CD4-positive, alpha-beta T cell treated with Interleukin-6 for 4 hours (primary cell): ENCODE results near the gene RSRC1.
"Not testable (repeated sequence)": the region's sequence is repeated elsewhere in the genome, so short reads cannot be mapped to it uniquely, and the experiment has no call there.

Source experiments
- DNase-seq: peaks from one replicate; pipeline ENCODE4 v3.0.0-alpha.2; 2020; ENCODE audit warnings: mixed read lengths

RSRC1 gene

DNA sequence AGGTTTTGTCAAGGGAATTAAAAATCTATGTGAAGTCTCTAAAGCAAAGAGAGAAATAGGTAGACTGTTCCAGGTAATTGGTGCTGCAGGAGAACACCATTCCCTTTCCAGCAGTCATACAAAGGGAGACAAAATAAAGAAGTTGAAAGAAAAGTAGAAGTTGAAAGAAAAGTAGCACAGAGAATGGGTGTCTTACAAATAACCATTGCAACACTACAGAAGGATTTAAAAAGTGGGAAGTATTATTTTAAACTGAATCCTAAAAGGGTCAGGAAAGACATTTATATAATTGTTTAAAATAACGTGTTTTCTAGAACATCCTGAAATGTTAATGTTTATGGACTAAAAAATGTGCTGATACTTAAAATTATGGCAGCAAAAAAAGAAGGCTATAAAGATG lies 223.8 kb downstream of the RSRC1 start:
- no peak for DNase-seq

DNA sequence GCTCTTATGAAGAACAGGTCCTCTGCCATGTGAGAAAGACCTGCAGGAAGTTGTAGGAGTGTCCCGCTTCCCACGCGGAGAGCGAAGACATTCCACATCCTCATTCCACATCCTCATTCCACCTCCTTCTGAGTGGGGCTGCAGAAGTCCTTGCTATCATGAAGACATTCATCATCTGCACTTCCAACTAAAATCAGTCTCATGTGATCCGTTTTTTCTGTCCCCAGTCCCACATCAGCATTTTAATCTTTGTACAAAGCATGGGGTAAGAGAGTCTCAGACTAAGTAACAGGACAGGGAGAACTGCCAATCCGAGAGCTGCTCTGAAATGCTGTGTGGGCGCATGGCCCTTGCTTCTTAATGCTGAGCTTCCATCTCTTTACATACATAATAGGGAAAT lies 227.2 kb downstream of the RSRC1 start:
- no peak for DNase-seq

DNA sequence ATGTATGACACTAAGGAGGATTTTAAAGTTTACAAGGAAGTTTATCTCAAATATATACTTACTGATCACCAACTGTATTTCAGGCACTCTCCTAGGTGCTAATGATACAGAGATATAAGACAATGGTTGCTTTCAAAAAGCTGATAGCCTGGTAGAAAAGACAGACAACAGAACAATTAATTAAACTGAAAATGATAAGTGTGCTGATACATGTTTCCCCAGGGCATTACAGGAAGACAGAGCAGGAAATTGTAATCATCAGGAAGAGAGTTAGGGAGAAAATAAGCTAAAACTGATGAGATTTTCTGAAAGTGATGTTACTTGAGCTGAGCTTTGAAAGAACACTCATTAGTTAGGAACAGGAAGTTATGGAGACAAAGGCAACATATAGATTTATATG lies 229.7 kb downstream of the RSRC1 start:
- no peak for DNase-seq

DNA sequence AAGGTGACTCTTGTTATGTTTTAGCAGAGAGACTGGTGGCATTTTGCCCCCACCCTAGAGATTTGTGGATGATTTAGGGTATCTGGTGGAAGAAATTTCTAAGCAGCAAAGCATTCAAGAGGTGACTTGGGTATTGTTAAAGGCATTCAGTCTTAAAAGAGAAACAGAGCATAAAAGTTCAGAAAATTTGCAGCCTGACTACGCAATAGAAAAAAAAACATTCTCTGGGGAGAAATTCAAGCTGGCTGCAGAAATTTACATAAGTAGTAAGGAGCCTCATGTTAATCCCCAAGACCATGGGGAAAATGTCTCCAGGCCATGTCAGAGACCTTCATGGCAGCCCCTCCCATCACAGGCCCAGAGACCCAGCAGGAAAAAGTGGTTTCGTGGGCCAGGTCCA lies 231.1 kb downstream of the RSRC1 start:
- not testable (repeated sequence) for DNase-seq

DNA sequence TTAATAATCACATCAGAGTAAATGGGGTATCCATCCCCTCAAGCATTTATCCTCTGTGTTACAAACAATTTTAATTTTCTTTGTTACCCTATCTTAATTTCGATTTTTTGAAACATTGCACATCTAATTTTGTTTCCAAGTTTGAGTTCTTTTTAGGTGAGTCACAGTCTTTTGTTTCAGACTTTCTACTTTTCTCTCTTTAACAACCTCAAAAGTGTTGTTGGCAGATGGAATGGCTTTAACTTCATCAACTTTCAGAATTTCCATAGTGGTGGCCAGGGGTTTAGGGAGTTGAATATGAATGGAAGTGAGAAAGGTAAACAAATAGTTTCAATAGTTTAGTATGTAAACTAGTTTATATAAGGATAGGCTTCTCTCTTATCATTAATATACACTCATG lies 238.1 kb downstream of the RSRC1 start:
- no peak for DNase-seq

DNA sequence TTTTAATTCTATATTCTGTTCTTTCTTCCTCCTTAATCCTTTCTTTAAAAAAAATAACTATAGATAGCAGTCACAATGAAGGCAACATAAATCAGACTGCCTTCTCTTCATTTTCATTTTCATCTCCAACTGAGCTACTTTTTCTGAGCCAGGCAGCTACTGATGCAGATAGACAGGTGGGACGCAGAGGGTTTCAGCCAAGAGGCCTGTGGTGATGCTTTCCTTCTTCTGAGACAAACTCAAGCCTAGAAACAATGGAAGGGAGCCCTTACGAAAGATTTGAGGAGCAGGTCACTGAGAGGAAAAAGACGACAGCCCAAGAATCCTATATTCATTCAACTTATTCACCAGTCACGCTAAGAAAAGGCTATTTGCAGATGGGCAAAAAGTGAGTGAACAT lies 241.1 kb downstream of the RSRC1 start:
- DNase-seq: no peak

DNA sequence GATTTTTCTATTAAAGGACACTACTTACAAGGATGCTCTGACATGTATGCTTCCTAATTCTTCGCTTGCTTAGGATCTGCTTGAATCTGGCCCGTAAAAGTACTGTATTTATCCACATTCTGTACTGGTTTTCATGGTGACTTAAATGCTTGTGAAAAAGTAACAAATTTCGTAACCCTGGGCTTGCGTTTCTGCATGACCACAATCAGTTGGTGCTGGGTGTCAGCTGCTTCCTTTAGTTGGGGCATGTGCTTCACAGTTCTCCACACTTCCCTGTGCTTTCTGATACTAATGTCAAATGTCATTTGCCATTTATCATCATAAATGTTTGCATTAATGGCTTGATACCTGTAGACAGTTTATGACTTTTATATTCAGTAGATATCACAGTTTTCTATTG lies 242.7 kb downstream of the RSRC1 start:
- no peak for DNase-seq

DNA sequence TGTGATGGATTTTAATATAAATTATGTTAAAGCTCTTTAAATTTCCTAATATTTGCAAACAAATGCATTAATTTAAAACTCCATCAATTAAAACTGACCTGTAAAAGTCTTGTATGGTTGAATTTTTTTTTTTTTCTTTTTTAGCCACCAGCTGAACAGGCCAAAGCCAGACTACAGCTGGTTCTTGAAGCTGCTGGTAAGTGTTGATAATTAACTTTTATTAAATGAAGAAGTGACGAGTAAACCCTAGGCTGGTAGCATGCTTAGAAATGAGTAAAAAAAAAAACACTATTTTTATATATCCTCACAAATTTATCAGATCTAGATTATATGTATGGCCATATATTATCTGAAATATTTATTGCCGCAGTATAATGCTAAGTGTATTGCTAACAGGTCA lies 244.8 kb downstream of the RSRC1 start:
- DNase-seq: no peak

DNA sequence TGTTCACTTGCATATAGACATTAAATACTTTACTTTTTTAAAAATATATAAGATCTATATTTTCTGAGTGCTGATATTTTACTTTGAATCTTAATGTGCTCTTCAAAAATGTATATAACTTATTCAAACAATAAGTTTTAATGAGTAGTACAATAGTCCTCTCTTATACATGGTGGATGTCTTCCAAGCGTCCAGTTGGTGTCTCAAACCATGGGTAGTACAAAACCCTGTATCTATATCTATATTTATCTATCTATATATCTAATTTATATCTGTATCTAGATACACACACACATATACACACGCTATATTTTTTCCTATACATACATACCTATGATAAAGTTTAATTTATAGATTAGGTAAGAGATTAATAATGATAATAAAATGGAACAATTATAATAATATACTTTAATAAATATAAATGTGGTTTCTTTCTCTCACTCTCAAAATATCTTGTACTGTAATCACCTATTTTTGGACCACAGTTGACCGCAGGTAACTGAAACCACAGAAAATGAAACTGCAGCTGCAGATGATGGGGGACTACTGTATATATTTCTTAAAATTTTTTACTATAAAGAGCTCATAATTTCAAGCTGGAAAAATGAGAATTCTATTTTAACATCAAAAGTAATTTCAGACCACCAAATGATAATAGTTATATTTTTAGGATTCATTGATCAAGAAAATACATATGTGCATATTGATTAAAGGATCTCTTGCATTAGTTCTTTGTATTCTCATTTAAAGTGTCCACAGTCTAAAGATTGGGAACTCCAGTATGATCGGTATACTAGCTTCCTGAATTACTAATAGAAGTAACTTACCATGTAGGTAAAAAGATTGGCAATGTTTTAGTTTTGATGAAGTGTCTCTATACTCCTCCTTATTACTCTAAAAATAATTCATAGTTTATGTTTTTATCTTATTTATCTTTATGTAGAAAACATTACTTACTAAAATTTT lies 246.0 kb downstream of the RSRC1 start:
- no peak for DNase-seq

DNA sequence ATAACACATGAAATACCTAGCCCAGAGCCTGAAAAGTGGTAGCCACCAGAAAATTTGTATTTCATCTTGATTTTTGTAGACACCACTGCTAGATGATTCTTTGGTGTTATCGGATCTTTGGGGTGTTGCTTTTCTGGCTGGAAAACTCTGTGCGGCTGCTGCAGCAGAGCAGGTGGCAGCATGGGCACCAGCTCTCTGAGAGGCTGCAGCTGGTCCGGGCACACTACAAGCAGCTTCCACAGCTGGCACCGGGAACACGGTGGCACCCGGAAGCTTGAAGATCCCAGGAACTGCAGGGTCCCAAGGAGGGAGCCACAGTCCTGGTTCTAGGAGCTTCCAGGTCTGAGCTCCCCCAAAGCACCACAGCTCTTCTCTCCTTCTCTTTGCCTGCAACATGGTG lies 249.4 kb downstream of the RSRC1 start:
- no peak for DNase-seq

DNA sequence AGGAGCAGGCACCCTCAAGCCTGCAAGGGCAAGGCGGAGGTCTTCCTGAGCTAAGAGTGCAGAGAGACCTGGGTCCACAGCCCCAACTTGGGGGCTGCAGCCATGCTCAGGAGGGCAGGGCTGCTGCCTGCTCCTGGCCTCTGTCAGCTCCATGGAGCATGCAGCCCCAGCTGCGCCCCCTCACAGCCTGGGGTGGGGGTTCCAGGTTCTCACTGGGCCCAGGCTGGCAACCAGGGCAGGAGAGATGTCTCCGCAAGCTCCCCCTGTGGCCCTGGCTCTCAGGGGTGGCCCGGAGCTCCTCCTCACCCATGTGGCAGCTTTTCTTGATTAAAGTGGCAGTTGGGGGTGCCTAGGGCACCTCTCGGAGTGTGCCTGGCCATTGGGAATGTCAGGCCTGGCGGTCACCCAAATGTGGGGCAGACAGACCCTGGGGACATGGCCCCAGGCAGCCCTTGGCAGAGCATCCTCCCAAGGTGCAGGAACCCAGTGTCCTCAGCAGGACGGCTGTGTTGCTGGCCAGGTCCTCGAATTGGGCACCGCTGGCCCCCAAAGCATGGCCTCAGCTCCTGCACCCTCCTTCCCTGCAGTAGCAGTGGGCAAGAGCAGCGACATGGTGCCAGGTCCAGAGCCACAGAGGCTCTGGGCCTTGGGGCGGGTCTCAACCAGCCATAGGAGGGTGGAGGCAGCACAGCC lies 251.0 kb downstream of the RSRC1 start:
- no peak for DNase-seq

DNA sequence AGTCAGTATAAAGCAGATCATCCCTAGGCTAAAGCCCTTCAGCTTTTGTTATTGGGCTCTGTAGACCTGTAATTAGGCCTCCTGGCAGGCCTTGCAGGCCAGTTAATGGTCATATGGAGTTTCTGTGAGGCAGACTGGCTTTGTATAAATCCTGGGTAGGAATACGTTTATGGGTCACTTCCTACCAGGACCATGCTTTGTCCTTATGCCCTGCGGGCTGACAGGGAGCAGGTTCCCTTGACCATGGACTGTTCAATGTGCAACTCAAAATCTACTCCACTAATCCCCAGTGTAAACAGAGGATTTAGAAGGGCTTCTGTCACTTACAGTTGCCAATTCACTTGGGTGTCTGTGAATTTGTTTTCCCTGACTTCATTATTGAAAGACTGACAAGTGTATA lies 258.4 kb downstream of the RSRC1 start:
- no peak for DNase-seq

DNA sequence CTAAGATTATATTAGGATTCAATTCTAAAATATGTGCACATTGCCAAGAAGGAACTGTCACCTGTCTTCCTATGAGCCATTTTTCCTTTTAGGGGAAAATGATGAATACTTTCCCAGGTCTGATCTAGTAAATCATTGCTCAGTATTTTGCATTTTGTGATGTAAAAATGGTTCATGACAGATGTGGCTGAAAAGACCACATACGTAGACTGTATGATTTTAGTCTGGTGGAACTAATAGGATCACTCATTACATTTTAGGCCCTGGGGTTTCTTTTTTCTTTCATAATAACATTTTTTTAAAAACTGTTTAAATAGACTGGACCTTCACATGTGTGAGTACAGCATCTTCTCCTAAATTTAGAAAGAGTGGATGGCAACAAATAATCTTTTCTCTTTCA lies 259.4 kb downstream of the RSRC1 start:
- DNase-seq: no peak

DNA sequence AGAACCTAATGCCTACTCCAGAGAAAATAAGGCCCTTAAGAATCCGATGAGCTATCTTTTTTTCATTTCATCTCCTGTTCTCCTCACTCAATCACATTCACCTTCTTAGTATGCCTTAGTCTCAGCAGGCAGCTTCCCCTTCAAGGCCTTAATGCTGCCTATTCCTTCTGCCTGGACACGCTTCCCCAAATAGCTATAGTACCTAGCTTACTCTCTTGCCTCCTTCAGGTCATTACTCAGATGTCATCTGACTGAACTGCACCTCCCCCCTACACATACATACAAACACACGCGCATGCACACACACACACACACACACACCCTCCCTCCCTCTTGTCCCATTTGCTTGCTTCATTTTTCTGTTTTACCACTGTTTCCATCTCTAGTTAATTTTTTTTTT lies 269.6 kb downstream of the RSRC1 start:
- DNase-seq: no peak

DNA sequence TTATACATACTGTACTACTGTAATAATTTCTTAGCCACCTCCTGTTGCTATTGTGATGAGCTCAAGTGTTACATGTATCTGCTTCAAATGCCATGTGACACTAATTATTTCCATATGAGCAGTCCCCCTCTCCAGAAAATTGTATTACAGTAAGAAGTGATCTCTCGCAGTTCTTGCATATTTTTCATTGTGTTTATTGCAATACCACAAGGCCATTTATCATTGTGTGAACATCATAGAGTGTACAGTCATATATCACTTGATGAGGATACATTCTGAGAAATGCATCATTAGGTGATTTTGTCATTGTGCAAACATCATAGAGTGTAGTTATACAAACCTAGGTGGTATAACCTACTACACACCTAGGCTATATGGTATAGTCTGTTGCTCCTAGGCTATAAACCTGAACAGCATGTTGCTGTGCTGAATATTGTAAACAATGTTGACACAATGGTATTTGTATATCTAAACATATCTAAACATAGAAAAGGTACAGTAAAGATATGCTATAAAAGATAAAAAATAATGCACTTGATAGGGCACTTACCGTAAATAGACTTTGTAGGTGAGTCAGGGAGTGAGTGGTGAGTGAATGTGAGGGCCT lies 271.5 kb downstream of the RSRC1 start:
- no peak for DNase-seq

DNA sequence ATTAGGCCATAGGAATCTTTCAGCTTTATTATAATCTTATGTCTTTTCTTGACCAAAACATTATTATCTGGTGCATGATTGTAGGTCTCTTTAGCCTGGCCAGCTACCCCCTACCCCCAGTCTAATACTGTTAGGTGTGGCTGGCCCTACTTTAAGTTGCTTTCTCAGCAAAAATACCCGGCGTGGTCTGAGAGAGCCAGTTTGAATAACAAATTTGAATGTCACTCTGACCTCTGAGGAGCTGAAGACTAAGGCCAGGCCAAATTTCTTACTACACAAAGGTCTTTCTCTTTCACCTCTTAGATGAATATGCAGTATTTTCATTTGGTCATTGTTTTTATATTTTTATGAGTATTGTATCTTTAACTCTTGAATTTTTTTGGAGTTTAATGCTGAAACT lies 272.6 kb downstream of the RSRC1 start:
- DNase-seq: no peak

DNA sequence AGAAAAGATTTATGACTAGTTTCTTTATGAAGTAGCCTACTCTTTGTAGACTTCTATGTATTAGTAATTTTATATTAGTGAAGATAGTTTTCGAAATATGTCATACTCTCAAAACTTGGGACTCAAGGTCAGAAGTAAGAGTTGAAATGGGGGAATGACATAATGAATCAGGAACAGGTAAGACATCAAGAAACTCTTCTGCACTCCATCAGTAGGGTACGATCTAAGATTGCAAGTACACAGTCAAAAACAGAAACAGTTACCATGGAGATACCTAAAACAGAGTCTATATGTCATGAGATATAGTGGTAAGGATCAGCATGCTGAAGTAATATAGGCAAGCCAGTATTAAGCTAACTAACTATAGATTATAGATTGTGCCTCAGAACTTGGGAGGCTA lies 274.1 kb downstream of the RSRC1 start:
- DNase-seq: no peak

DNA sequence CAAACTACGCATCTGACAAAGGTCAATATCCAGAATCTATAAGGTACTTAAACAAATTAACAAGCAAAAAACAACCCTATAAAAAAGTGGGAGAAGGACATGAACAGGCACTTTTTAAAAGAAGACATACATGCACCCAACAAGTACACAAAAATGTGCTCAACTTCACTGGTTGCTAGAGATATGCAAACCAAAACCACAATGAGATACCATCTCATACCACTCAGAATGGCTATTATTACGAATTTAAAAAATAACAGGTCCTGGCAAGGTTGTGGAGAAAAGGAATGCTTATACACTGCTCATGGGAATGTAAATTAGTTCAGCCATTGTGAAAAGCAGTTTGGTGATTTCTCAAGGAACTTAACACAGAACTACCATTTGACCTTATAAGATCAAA lies 285.5 kb downstream of the RSRC1 start:
- no peak for DNase-seq

DNA sequence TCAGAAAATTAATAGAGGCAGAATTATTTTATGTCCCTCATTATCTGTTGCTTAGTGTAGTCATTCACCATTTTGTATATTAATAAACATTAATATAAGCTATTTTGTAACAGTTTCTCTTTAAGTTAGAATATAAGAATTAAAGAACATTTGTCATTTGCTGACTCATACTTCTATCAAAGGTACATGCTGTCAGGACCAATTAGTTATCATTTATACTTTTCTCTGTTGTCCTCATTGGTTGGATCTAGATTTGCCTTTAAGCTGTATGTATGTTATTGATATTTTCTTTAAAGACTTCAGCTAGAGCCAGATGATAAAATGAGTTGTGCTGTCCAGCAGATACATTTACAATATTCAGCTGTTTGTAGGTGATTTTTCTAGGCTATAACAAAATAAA lies 292.7 kb downstream of the RSRC1 start:
- no peak for DNase-seq

DNA sequence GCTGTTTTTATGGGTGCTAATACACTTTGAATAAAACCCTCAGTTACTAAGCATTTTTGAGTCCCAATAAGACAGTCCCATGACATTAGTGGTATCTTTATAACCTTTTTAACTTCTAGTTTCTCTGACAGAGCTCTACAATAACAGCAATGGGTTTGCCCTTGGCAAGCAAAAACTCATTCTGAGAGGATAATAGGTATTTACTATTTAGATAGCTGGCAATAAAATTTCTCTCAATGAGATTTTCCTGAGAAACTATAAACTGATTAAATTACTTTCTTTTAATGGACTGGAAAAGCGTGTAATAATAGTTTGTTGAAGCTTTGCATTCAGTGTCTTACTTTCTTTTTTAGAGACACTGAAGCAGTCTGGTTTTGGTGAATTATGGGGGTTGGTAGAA lies 293.1 kb downstream of the RSRC1 start:
- no peak for DNase-seq

DNA sequence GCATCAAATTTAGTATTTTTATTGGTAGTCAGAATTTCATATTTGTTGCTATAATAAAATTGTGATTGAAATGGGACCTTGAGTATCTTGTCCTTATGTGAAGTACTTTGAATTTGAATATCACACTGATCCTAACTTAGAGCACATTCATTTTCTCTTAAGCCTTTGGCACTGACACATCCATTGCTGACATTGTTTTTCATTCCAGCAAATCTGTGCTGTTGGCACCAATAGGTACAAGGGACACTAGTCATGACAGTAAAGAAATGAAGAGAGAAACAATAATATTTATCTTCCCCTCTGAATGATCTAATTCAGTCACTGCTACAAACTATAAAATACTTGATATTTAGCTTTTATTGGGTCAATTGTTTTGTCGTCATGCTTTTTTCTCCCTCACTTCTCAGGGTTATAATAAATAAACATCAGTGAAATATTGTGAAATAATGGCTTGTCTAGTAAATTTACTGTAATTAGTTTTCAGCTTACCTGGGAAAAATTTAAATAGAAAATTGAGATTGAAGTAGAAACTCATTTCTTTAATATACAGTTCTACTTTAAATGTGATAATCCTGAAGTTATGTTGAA lies 294.3 kb downstream of the RSRC1 start:
- no peak for DNase-seq

DNA sequence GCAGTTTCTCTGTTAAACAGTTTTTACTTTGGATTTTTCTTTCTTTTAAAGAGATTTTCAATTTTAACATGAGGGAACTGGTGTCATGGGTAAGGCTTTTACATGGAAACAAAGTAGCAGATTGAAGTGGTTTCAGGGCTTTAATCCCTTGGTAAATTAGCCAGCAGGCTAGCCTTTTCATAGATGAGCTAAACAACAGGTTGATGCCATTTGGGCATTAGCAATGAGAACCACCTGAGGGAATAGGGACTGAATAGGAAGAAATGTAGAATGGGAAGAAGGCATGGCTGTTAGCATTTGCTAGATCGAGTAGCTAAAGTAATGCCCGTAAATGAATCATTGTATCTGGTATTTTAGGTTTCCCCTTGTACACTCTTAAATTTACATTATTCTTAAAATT lies 295.6 kb downstream of the RSRC1 start:
- DNase-seq: no peak

DNA sequence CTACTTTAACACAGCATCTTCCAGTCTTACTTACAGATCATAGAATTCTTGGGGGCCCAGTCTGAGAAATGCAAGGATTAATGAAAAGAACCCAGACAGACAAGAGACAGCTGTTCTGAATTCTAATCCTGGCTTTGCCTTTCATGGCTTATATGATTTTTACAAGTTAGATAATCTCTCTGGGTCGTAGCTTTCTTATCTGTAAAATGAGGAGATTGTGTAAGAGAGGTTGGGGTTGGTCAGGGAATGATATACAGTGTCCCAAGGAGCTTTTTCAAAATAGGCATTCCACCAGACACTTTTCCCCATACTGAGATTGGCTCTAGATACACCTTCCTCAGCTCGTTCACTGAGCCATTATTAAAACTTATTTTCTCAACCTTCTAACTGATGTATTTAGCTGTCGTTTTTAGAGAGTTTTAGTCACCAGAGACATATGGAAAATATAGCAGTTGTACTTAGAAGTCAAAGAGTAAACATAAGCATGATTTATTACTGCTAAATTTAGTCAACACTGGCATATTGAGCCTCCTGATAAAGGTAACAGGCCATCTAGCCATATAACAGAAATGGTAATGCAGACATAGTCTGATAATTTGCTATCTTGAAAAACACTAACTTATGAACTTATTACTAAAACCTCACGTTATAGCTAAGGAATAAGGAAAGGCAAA lies 298.1 kb downstream of the RSRC1 start:
- no peak for DNase-seq
